ENCODE measurements around the gene TM7SF2.

TM7SF2 gene

DNA sequence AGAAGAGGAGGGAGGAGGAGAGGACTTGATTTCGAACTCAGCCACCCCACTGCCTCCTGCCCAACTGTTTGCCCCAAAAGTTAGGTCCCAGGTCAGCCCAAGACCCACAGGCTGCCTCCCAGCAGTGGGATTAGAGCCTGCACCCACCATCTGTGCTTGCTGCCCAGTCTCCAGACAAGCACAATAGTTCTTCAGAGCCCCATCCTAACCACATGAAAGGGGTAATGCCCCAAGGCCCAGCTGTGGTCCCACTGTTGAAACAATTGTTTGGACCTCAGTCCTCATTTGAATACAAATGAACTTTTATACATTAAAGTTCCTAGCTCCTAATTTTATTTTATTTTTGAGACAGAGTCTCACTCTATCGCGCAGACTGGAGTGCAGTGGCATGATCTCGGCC is 21.0 kb upstream of the TM7SF2 start:
- DNase-seq (ENCODE audit: low read depth in 2 of 2): no peak

DNA sequence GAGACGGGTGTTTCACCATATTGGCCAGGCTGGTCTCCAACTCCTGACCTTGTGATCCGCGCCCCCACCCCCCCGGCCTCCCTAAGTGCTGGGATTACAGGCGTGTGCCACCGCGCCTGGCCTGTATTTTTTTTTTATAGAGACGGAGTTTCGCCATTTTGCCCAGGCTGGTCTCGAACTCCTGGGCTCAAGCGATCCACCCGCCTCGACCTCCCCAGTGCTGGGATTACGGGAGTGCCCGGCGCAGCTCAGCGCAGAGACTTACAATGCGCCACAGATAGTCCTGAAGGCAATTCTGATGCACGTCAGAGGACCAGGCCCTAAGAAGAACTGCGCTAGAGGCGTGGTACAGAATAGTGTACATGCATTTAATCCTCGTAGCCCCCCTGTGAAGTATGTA is 16.2 kb upstream of the TM7SF2 start:
- no peak for DNase-seq (ENCODE audit: low read depth in 2 of 2)

DNA sequence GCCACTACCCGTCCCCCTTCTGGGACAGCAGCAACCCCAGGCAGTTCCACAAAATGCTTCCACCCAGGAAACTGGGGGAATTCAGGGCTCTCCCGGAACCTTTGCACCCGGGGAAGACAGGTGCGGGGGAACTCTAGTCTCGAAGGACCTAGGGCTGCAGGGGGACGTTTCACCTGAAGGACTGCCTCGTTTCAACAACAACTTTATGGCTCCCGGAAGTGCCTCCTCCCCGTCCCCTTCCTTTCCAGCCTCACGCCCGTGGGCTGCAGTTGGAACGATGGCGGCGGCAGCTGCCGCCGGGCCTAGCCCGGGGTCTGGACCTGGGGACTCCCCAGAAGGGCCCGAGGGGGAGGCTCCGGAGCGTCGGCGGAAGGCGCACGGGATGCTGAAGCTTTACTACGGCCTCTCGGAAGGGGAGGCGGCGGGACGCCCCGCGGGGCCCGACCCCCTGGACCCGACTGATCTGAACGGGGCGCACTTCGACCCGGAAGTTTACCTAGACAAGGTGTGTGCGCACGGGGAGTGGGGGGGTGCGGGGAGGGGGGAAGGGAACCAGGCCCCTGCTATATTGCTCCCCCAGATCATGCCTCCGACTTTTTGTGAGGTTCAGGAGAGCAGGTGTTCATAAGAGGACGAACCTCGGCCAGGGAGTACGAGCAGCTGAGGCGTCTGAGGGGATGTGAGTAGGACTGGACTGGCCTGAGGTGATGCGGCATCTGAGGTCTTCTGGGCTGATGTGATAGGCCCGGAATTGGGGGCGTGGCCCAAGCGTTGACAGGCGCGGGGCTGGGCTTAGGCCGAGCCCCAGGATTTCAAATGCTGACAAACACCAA is 15.5 kb upstream of the TM7SF2 start, which contains the start of gene VPS51:
Gene VPS51, plus strand, starts transcription at position 241 of the 833 bp plus-strand sequence. Its CDS starts 37 bp downstream, at position 278.
- peak; percentile 79 to 82 for DNase-seq (ENCODE audit: low read depth in 2 of 2)

DNA sequence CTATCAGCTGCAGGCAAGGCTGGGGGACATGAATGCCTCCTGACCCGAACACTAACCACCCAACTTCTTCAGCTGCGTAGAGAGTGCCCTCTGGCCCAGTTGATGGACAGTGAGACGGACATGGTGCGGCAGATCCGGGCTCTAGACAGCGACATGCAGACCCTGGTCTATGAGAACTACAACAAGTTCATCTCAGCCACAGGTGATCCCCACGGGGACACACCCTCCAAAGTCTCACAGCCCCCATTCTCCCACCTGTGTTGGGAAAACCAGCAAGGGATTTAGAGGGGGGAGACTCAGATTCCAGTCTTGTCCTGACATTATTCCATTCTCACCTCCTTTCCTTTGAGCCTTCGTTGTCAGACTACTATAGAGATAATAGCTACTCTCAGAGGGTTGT is 14.7 kb upstream of the TM7SF2 start:
- no peak for DNase-seq (ENCODE audit: low read depth in 2 of 2)

DNA sequence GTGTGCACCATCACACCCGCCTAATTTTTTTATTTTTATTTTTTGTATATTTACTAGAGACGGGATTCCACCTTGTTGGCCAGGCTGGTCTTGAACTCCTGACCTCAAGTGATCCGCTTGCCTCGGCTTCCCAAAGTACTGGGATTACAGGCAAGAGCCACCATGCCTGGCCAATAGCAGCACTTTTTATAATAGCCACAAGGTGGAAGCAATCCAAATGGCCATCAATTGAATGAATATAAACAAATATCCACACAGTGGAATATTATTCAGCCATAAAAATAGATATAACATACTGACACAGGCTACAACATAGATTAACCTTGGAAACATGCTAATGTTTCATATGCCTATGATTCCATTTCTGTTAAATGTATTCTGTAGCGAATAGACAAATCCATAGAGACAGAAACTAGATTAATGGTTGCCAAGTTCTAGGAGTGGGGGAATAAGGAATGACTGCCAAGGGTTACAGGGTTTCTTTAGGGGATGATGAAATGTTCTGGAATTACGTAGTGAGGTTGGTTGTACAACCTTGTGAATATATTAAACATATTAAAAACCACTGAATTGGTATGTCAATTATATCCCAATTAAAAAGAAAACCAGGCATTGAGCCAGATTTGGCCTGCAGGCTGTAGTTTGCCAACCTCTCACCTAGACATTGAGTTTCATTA is 10.9 kb upstream of the TM7SF2 start:
- no peak for DNase-seq (ENCODE audit: low read depth in 2 of 2)

DNA sequence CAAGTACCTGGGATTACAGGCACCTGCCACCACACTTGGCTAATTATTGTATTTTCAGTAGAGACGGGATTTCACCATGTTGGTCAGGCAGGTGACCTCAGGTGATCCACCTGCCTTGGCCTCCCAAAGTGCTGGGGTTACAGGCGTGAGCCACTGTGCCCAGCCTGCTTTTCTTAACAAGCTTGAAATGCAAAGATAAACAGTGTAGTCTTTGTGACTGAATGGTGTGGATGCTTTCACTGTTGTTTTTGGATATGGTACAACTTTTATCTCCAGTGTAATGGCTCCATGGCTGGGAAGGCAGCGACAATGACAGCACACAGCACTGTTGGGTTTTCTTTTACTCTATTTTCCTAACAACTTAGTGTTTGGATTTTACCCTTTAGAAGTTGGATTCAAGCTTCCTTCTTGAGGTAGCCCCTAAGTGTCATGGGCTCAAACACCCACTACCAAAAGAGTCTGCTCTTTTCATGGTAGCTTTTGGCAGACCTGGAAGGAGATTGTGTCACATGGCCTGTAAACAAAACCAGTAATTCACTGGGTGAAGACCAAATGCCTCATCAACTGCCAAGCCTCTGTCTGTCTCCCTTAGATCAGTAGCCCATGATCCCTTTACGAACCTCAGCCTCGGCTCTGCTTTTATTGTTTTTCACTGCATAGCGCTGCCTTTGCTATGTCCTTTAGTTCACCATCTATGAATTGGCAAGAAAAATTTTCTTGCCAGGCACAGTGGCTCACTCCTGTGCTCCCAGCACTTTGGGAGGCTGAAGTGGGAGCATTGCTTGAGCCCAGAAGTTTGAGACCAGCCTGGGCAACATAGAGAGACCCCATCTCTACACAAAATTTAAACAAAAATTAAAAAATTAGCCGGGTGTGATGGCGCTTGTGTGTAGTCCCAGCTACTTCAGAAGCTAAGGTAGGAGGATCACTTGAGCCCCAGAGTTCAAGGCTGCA is 9.3 kb upstream of the TM7SF2 start:
- DNase-seq (ENCODE audit: low read depth in 2 of 2): no peak

DNA sequence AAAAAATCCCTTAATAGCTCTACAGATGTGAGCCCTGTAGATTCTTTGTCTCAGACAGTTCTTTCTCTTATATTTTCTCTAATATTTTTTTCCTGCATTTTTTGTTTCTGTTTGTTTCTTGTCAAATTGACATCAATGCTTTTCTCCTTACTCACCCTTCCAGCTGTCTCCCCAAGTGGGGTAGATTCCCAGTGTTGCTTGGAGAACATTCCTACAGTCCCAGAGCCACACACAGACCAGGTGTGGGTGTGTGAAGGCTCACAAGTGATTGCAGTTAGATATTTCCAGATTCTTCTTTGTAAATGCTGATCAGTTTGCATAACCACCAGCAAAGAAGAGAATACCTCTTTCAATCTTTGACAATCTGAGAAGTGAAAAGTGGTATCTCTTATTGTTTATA is 8.2 kb upstream of the TM7SF2 start:
- no peak for DNase-seq (ENCODE audit: low read depth in 2 of 2)

DNA sequence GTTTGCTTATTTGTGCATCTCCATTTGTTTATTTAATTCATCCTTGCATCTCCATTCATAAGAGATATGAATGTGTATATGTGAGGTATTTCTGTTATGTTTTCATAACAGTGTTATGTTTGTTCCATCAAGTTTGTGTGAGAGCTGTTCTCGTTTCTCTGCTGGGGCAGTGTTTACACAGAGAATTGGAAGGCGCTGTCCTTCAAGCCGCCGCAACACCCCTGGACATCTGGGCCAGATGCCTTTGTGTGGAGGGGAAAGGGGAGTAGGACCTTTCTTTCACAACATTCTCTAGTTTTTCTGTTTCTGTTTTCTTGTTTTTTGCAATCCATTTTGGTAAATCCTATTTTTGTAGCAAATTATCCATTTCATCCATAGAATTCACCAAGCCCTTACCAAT is 7.0 kb upstream of the TM7SF2 start:
- DNase-seq (ENCODE audit: low read depth in 2 of 2): no peak

DNA sequence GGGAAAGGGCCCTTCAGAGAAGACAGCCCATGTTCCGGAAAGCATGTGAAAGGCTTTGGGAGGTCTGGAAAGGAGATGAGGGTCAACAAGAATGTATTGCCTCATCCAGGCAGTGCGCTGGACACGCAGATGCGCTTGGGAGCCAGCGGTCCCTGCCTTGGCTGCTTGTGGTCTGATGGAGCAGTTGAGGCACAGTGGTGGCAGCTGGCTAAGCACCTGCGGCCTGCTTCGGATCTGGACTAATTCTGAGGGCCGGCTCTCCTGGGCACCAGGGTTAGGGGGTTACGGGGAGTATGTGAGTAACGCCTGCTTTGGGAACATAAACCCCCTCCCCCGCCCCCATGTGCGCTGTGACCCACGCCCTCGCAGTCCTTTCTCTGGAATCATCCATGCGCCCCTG is 4.6 kb upstream of the TM7SF2 start:
- no peak for DNase-seq (ENCODE audit: low read depth in 2 of 2)

DNA sequence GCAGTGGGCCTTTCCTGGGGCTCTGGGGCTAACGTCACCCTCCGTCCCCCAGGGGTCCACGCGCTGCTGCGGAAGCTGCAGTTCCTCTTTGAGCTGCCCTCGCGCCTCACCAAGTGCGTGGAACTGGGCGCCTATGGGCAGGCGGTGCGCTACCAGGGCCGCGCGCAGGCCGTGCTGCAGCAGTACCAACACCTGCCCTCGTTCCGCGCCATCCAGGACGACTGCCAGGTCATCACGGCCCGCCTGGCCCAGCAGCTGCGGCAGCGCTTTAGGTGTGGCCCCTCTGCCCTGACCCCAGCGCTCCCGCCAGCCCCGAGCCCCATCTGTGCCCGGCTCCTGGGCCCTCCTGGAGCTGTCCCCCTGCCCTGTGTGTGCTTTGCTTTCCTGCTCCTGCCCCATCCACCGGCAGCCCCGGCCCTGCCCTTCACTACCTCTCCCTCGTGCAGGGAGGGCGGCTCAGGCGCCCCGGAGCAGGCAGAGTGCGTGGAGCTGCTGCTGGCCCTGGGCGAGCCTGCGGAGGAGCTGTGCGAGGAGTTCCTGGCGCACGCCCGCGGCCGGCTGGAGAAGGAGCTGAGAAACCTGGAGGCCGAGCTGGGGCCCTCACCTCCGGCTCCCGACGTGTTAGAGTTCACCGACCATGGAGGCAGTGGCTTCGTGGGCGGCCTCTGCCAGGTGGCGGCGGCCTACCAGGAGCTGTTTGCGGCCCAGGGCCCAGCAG is 3.8 kb upstream of the TM7SF2 start:
- no peak for DNase-seq (ENCODE audit: low read depth in 2 of 2)

DNA sequence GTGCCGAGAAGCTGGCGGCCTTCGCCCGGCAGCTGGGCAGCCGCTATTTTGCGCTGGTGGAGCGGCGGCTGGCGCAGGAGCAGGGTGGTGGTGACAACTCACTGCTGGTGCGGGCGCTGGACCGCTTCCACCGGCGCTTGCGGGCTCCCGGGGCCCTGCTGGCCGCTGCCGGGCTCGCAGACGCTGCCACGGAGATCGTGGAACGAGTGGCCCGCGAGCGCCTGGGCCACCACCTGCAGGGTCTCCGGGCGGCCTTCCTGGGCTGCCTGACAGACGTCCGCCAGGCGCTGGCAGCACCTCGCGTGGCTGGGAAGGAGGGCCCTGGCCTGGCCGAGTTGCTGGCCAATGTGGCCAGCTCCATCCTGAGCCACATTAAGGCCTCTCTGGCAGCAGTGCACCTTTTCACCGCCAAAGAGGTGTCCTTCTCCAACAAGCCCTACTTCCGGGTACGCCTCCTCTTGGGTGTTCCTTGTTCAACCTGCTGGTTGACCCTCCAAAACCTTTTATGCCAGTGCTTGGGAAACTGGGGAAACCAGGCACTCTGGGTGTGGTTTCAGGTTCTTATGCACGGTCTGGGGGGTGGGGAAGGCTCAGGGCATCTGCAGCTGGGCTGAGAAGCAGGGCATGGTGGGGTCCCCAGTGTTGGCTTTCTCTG is 3.1 kb upstream of the TM7SF2 start:
- no peak for DNase-seq (ENCODE audit: low read depth in 2 of 2)

DNA sequence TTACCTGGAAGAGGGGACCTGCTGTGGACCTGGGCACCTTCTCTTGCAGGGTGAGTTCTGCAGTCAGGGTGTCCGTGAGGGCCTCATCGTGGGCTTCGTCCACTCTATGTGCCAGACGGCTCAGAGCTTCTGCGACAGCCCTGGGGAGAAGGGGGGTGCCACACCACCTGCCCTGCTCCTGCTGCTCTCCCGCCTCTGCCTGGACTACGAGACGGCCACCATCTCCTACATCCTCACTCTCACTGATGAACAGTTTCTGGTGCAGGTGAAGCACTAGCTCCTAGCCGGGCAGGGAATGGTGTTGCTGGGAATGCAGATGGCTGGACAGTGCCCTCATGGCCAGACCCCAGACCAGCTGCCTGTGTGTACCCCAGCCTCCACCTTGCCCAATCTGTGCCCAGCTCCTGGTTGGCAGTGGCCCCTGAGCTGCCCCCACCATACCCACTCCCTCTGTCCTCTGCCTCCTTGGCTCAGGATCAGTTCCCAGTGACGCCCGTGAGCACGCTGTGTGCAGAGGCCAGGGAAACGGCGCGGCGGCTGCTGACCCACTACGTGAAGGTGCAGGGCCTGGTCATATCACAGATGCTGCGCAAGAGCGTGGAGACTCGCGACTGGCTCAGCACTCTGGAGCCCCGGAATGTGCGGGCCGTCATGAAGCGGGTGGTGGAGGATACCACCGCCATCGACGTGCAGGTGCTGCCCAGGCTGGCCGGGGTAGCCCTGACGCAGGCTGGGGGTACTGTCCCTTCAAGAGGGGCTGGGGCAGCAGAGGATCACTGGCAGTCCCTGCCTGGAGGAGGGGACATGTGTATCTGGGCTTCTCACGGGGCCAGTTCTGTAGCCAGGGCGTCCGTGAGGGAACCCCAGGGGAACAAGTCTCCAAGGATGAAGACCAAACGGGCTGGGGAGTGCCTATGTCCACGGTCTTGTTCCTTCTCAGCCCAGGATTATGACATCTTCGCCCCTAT is 2.2 kb upstream of the TM7SF2 start:
- DNase-seq (ENCODE audit: low read depth in 2 of 2): no peak

DNA sequence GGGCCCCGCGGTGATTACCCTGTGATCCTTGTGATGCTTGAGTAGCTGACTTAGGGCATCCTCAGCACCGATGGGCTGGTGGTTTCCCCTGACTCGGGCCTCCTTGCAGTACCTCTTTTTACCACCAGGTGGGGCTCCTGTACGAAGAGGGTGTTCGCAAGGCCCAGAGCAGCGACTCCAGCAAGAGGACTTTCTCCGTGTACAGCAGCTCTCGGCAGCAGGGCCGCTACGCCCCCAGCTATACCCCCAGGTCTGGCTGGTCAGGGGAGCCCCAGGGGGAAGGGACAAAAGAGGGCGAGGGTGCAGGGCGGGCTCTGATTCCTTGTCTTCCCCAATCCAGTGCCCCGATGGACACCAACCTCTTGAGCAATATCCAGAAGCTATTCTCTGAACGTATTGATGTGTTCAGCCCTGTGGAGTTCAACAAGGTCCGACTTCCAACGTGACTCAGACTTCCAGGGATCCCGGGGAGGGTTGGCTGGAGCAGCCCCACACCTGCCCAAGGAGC is 1.3 kb upstream of the TM7SF2 start:
- DNase-seq (ENCODE audit: low read depth in 2 of 2): peak; percentile 37 to 45

DNA sequence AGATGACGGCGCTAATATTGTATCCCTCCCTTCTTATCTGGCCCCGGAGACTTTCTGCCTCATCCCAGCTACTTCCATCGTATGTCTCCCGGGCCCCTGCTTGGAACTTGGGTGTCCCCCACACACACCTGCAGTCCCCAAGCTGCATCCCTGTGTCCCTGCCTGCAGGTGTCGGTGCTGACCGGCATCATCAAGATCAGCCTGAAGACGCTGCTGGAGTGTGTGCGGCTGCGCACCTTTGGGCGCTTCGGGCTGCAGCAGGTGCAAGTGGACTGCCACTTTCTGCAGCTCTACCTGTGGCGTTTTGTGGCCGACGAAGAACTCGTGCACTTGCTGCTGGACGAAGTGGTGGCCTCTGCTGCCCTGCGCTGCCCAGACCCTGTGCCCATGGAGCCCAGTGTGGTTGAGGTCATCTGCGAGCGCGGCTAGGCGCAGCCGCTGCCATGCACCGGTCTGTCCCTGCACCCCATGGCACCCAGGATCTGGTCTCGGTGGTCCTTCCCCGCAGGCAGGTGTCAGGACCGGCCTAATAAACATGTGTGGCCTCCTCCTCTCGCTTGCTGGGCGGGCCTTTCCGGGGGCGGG is 421 bp upstream of the TM7SF2 start:
- no peak for DNase-seq (ENCODE audit: low read depth in 2 of 2)

DNA sequence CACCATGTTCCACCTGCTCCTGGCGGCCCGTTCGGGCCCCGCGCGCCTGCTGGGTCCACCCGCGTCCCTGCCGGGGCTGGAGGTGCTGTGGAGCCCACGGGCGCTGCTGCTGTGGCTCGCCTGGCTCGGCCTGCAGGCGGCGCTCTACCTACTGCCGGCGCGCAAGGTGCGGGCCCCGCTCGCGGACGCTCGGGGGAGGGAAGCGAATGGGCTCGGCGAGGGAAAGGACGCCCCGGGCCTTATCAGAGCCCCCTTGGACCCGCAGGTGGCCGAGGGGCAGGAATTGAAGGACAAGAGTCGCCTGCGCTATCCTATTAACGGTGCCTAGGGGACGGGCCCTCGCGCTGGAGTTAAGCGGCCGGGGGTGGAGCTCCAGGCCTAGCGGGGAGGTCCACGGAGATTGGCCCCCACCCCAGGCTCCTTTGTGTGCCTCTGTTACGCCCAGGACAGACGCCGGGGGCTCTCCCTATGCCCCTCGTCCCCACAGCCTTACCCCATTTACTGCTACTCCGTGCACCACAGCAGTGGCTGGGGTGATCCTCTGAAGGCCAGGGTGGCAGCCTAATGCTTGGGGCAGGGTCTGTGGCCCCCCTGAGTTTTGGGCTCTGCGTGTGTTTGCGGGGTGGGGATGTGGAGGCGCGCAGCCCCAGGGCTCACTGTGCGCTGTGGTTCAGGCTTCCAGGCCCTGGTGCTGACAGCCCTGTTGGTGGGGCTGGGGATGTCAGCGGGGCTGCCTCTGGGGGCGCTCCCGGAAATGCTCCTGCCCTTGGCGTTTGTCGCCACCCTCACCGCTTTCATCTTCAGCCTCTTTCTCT is 1.1 kb downstream of the TM7SF2 start:
- no peak for DNase-seq (ENCODE audit: low read depth in 2 of 2)

DNA sequence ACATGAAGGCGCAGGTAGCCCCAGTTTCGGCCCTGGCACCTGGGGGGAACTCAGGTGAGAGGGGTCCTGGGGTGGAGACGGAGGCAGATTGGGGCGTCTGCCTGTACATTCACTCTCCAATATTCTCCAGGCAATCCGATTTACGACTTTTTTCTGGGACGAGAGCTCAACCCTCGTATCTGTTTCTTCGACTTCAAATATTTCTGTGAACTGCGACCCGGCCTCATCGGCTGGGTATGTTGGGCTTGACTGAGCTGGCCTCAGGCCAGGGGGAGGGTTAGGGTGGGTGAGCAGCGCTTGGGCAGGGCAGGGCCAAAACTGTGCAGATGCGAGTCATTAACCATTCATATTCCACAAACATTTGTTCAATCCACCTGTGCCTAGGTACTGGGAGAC is 1.7 kb downstream of the TM7SF2 start:
- DNase-seq (ENCODE audit: low read depth in 2 of 2): no peak

DNA sequence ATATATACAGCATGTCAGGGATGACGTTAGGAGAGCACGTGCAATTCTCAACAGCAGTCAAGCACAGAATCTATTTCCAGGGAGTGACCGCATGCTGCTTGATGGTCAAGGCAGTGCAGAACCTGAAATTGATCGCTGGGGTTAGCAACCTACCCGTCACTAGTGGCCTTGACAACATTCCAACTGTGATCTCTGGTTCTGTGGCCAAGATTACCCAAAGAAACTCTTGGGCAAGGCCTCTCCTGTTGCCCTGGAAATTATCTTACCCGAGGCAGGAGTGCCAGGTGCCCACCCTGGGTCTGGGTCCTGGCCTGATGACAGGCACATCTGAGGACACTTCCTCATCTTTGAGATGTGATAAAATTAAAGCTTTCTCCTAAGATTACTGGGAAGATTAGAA is 2.2 kb downstream of the TM7SF2 start:
- no peak for DNase-seq (ENCODE audit: low read depth in 2 of 2)

DNA sequence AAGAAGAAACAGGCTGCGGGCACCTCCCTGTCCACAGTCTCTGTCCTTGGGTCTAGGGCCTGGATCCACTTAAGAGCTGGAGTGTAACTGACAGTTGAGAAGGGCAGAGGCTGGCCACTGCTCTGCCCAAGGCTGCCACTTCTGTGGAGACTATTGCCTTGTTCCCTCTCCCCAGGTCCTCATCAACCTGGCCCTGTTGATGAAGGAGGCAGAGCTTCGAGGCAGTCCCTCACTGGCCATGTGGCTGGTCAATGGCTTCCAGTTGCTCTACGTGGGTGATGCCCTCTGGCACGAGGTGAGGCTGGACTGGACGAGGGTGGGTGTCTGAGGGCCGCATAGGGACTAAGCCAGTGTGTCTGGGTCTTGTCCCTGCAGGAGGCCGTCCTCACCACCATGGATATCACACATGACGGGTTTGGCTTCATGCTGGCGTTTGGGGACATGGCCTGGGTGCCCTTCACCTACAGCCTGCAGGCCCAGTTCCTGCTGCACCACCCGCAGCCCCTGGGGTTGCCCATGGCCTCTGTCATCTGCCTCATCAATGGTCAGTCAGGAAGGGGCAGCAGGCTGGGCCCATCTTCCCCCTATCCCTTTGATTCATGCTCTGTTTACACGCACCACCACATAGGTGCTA is 3.0 kb downstream of the TM7SF2 start:
- DNase-seq (ENCODE audit: low read depth in 2 of 2): no peak

All from fibroblast of skin of left quadriceps (primary cell).